GM23248 (cell line): ENCODE results near the gene ANKS1B.

Source experiments
- EZH2 ChIP-seq: fragments of 200-600 bp; sonication (generic); IDR thresholded peaks from 2 replicates; pipeline ENCODE4 v1.6.1; 2018; ENCODE audit warnings: antibody characterized with exemption, mild to moderate bottlenecking; ENCODE audit not compliant: insufficient read depth, poor library complexity, severe bottlenecking
- EZH2phosphoT487 ChIP-seq: fragments of 200-600 bp; sonication (generic); IDR thresholded peaks from 2 replicates; pipeline ENCODE4 v1.6.1; 2018; ENCODE audit warnings: antibody characterized with exemption, moderate library complexity, mild to moderate bottlenecking, low read depth; ENCODE audit not compliant: insufficient read depth

- no peak for TF ChIP-seq EZH2phosphoT487
- TF ChIP-seq EZH2 = no peak
Measured at GRCh38 chr12:98719515-98720504, 1264.9 kb downstream of the ANKS1B start.
